PFSK-1 (cell line): Measurements from ENCODE around the gene ADCY6.

ENCODE experiments used
- FOXP2 ChIP-seq: optimal IDR thresholded peaks from 2 replicates; pipeline ENCODE3; 2011; ENCODE audit warnings: borderline replicate concordance, control low read depth, inconsistent platforms; ENCODE audit not compliant: insufficient read depth; ENCODE audit errors: extremely low read length, extremely low read depth
- POLR2AphosphoS5 ChIP-seq: IDR thresholded peaks from 2 replicates; pipeline ENCODE4 v1.6.1; 2012; ENCODE audit warnings: low read depth, mild to moderate bottlenecking, control low read depth, low read length, moderate library complexity
- REST ChIP-seq, 2 experiments: IDR thresholded peaks; 2 replicates each; pipeline versions ENCODE4 v1.6.1 to v1.8.0; 2011 to 2012; ENCODE audit warnings: low read depth in 2 of 2, low read length in 2 of 2, control low read depth in 1 of 2, inconsistent platforms in 1 of 2, mild to moderate bottlenecking in 1 of 2, moderate library complexity in 1 of 2; ENCODE audit not compliant: insufficient read depth in 1 of 2

GRCh38 chr12:48776956-48777355, 11.9 kb downstream of the ADCY6 start:
- TF ChIP-seq POLR2AphosphoS5 (no peak), REST (IDR thresholded peaks at IDR 0.05; ENCODE audit: insufficient read depth in 1 of 2, low read depth in 2 of 2, low read length in 2 of 2) (no peak), FOXP2 (no peak)
